DMS79 treated with DMSO at 0.1 percent for 48 hours (cell line): Measurements from ENCODE around the gene DPEP2.
"Not testable (repeated sequence)": the region's sequence is repeated elsewhere in the genome, so short reads cannot be mapped to it uniquely, and the experiment has no call there.

Source experiments
- DNase-seq: peaks from one replicate; lab custom pipeline; 2025; lab: John Stamatoyannopoulos, UW

DPEP2 gene

DNA sequence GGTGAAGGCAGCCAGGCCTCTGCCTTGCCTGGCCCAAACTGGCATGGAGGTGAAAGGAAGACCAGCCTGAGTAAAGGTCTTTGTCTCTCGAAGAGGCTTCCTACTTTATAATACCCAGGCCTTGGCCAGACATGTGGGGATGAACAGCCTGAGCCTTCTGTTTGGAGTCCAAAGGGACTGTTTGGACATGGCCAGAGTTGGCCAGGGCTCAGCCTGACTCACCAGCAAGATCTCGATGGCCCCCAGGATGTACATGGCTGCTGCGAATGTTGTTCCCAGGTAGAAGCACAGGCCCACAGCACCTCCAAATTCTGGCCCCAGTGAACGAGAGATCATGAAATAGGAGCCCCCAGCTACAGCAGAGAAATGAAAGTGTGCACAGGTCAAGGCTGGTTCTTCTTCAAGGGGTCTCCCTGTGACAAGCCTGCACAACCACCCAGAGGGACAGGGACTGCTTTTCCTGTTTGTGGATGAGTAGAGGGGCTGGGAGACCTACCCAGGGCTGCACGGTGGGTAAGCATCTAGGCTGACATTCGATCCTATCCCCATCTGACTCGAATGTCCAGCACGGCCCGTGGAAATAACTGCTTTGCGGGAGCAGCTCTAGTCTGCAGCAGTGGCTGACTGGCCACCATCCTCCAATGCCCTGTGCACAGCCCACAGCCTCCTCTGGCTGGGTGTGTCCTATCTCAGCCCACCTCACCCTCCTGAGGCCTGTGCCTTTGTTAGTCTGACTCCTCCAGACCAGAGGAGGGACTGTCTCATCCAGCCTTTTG lies 44.7 kb downstream of the DPEP2 start:
- DNase-seq, result no peak

DNA sequence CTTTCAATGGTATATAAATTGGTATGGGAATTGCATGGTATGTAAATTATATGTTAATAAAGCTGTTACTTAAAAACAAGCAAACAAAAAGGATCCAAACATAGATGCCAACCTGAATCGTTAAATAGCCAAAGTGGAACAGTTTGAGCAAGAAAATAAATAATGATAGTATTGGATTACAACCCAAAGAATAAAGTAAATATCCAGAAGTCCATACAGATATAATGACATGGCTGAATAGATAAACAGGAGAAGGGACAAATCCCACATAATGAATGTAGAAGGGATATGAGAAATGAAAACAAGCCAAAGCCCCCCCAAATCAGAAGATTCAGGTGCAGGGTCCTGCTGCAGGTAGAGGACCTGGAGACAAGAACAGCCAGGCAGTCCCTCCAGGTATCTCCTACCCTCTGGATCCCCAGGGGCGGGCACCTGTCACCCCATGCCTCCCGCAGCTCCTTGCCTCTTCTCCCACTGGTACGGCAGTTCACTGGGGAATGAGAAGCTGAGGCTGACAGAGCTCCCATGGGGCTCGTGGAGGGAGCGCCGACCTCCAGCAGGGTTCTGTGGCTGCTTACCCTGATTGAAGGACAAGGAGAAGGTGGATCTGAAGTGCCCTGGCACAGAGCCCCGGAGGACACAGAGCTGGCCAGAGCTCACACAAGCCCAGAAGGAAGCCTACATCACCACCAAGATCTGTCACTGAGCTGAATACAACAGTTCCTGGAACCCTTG lies 45.5 kb downstream of the DPEP2 start:
- no peak for DNase-seq

DNA sequence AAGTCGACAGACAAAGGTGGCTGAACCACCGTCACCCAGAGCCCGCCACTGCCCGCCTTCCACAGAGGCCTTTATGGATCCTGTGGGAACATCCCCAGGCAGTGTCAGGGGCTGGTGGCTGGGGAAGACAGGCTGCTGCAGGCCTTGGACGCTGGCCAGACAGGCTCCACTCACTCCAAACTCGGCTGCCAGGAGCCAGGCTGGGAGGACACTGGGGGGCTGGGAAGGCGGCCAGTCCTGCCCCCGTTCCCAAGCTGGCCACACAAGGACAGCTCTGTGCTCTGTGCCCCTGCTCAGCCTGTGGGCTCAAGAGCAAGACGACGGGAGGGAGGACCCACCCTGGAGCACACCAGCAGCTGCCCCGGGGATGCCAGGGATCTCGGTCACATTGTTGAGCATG lies 47.8 kb downstream of the DPEP2 start:
- DNase-seq, result peak; percentile 26

GRCh38 chr16:67950335-67950843 lies 48.9 kb downstream of the DPEP2 start:
- DNase-seq, result no peak

DNA sequence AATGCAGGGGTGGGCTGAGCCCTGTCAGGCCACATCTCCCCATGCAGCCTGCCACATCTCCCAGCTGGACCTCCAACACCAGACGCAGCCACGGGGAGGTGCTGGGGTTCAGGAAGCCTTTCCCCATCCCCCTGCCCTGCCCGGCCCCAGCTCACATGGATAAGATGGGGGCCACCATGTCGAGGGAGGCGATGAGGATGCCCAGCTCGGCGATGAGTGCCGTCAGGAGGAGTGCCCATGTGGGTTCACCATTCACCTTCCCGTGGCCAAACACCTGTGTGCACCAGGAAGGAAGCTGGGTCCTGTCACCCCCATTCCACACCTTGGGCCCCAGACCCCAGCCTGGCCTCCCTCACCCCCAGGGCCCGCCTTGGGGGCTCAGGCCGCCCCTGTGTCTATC lies 49.6 kb downstream of the DPEP2 start:
- DNase-seq, result no peak

DNA sequence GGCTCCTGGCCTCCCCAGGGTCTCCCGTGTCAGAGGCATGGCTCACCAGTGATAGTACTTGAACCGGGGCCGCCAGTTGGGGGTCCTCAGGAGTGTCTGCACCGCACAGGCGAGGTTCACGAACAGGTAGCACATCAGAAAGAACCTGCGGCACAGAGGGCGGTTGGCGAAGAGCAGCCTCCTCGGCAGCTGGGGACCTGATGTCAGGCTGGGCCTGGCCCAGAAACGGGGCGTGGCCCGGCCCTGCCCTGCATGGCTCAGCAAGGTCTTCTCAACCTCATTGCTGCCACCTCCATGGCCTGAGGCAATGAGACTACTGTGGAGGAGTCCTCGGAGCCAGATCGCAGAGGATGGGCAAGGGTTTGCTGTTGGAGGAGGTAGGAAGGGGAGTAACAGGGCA lies 51.3 kb downstream of the DPEP2 start:
- no peak for DNase-seq

- no peak for DNase-seq
Measured at GRCh38 chr16:67946966-67947558, 52.2 kb downstream of the DPEP2 start.

GRCh38 chr16:67946128-67946569 lies 53.1 kb downstream of the DPEP2 start:
- DNase-seq, result no peak

DNA sequence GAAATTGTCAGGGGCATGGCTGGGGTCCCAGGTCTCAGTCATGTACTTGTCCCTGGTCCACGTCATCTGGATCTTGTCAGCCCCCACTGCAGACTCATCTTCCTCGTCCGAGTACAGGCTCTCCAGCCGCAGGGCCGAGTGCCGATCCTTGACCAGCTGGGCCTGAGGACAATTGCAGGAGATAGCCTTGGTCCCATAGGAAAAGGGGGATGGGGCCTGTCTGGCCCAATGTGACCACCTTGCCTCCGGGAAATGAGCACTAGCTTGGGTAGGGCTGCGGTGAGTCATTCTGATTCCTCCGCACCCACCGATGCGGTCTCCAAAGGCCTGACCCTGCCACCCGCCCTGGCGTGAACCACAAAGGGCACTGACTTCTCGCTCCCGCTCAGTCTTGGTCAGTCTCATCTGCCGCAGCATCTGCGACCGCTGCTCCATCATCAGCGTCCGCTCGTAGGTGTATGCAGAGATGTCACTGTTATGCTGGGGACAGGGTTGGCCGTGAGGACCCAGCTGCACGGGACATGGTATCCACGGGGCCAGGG lies 53.8 kb downstream of the DPEP2 start:
- no peak for DNase-seq

DNA sequence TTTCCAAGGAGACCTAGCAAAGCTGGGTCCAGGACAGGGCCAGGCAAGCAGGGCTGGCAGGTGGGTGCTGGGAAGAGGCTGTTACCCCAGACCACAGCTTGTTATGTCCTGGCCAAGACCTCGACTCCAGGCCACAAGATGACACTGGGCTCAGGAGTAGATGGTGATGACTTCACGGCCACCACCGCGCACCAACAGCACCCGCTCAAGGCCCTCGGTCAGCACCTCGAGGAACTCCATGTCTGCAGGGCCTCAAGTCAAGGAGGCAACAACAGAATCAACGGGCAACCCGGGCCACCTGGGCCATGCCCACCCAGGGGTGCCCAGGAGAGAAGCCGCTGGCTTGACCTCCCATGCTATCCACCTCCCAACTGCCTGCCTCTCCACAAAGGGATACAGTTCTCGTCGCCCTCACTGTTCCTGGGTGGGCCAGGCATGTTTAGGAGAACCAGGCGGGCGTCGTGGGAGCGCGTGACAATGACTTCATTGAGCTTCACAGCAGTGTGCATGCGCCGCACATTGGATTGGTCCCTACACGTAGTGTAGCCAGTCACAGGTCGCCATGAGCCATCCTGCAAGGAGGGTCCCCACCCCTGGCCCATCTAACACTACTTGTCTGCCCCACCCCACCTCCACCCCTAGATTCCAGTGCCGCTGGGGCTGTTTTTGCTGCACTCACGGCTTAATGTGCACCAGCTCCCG lies 54.4 kb downstream of the DPEP2 start:
- no peak for DNase-seq

DNA sequence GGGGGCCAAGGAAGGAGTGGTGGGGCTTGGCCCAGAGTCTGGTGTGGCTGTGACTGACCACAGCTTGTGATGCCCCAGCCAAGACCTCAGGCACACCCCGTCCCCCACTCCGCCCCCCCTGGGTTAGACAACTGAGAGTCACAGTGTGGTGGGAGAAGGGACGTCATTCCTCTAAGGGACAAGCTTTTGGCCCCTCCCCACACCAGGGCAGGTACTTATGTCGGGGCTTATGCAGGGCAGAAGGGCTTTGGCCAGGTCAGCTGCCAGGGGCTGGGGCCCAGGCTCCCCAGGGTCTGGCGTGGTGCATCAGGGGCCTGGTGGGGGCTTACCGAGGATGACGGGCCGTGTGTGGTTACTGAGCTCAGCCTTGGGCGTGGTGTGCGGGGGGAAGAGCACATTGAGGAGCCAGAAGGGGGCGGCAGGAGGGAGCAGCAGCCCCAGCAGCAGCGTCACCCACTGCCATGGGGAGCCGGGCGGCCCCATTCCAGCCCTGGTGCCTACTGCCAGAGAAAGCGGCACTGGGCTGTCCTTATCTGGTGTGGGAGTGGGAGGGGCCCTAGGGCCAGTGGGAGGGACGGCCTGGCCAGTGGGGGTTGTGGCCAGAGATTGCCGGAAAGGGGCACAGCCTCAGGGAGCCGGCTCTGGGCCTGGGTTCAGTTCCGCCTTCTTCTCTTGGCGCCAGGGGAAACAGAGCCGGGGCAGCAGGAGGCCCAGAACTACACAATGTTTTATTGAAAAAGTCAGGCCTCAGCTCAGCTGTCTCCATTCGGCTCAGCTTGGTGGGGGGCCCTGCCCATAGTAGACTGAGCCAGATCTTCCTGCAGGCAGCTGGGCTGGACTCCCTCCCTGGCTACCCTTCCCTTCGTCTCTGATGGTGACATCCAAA lies 55.4 kb downstream of the DPEP2 start, which contains the start of gene LCAT:
LCAT (minus strand) TSS at position 502 of the 886 bp plus-strand sequence; CDS start at position 483, 19 bp downstream.
- DNase-seq, result no peak

DNA sequence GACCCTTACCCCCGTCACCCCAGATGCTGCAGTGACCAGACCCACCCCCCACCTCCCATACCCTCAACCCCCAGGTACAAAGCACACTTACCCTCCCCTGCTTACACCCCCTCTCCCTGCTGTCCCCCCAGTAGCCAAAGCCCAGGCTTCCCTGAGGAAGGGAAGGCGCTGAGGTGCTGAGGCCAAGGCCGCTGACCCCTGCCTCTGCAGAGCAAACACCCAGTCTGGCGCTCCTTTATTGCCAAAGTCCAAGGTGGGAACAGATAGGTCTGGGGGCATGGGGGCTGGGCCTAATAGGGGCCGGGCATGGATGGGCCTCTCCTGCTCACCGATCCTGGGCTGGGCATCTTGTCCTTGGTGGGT lies 56.0 kb downstream of the DPEP2 start:
- DNase-seq, result no peak

DNA sequence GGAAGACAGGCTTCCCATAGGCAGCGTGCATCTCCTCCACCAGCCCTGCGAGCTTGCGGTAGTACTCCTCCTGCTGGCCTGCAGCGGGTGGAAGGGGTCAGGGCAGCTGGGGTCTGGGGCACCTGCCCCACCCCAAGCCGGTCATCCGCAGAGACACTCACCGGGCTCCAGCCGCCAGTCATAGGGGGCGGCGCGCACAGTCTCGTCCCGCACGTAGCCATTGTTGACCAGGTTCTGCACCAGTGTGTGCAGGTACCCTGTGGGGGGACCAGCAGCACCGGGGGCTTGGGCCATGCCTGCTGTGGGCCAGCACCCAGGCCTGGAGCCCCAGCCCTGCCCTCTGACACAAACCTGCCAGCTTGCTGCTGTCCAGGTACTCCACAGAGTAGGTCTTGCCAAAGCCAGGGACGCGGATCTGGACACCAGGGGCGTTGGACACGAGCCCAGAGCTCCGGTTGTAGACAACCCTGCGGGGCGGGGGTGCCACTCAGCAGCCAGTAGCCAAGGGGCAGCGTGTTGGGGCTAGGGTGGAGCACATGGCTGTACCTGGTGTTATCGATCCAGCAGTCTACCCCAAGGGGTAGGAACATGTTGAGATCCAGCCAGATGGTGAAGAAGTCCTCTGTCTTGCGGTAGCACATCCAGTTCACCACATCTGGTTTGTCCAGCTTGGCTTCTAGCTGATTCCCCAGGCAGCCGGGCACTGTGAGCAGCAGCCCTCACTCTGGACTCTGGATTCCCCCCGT lies 56.6 kb downstream of the DPEP2 start:
- no peak for DNase-seq

GRCh38 chr16:67942200-67942509 lies 57.1 kb downstream of the DPEP2 start:
- no peak for DNase-seq

DNA sequence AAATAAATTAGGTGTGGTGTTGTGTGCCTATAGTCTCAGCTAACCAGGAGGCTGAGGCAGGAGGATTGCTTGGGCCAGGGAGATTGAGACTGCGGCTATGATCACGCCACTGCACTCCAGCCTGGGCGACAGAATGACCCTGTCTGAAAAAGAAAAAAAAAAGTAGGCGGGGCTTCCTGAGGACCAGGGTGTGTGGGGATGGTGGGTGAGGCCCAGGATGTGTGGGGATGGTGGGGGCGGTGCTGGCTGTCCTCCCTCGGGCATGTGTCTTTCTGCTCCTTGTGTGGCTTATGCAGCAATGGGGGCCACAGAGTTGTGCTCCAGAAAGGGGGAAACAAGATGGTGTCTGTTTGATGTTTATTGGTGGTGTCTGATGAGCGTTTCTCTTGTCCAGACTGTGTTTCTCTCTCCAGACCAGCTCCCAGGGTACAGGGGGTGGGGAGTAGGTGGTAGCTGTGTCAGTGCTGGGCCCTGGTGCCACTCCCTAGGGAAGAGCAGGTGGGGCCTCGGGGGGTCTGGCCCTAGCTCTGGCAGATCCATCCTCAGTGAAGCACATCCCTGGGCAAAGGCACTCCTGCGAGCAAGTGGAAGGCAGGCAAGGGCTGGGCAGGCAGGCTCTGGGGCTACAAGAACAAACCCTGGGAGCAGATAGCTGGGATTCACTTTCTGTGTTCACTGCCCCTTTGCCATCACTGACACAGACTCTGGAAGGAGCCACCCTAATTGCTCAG lies 57.6 kb downstream of the DPEP2 start:
- DNase-seq, result no peak

- DNase-seq, result no peak
Measured at GRCh38 chr16:67940446-67941089, 58.7 kb downstream of the DPEP2 start.

- DNase-seq, result no peak
Measured at GRCh38 chr16:67939507-67940445, 59.5 kb downstream of the DPEP2 start.

DNA sequence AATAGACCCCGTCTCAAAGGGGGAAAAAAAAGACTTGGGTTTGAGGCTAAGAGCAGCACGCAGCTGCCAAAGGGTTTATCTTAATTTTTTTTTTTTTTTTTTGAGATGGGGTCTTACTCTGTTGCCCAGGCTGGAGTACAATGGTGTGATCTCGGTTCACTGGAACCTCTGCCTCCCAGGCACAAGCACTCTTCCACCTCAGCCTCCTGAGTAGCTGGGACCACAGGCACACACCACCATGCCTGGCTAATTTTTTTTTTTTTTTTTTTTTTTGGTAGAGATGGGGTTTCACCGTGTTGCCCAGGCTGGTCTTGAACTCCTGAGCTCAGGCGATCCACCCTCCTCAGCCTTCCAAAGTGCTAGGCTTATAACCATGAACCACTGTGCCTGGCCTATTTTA lies 61.6 kb downstream of the DPEP2 start:
- not testable (repeated sequence) for DNase-seq
